Stimulated activated naive CD8-positive, alpha-beta T cell treated with anti-CD3 and anti-CD28 coated beads, Interleukin-15, Interleukin-2, amounts not matched to agents 100 U/mL and 50 U/mL, for 24 hours (primary cell): ENCODE measurements around the gene TRIM32.

Experiments used
- ATAC-seq: fragments of 150-1000 bp; cut with Tn5 transposase; one replicate; pipeline ENCODE4 v1.10.0; 2021
- DNase-seq: peaks from one replicate; pipeline ENCODE4 v3.0.0; 2021

TRIM32 gene

DNA sequence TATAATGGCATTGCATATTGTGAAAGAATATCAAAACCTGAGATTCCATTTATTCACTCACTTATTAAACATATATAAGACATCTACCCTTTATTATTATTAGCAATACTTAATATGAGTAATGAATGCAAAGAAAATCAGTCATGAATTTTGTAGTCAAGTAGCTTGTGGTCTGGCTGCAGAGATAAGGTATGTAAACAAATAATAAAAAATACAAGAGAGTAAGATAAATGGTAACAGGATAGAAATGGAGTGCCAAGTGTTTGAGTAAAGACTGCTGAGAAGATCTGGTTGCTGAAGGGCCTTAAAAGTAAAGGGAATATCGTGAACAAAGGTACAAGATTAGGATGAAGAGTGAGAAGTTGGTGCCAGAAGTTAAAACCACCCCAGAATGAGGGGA is 18.4 kb downstream of the TRIM32 start:
- no peak for DNase-seq

DNA sequence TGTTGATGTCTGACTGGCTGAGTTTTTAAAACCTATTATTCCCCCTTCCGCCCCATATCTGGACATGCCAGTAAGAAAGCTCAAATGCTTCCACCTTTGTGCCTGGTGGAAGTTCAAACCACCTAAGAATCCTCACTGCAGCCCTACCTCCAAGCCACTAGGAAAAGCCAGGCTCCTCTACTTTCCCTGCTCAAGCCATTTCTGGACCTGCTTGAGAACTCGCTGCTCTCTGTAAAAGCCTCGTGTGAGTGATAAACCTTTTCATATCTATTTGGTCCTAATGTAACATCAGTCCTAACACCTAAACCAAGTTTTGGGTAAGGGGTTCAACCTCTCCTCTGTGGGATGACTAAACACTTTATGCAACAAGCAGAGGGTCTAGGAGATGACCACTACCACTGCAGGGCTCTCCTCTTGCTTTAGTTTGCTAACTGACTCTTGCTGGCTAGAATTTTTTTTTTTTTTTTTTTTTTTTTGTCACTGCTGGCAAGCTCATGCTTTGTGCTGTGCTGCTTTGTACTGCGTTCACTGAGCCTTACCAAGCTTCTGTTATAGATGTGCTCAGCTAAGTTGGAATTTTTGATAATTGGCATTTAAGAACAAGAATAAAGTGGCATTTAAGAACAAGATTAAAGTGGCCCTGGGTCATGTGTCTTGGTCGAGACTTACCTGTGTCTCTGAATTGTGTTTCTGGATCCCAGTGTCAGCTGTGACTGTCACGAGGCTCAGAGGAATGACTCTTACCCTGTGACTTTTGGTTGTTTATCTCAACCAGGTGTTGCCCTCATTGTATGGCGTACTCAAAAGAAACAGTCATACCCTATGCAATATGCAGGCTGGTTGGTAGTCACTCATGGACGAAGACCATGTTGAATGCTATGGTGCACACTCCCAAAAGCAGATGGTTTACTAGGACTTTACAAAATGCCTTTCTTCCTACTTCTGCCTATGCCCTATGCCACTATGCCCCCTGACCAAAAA is 19.5 kb downstream of the TRIM32 start:
- ATAC-seq = no peak
- DNase-seq = no peak

More for the DNA sequence above, 18.4 kb downstream of the TRIM32 start:
- no peak for ATAC-seq

DNA sequence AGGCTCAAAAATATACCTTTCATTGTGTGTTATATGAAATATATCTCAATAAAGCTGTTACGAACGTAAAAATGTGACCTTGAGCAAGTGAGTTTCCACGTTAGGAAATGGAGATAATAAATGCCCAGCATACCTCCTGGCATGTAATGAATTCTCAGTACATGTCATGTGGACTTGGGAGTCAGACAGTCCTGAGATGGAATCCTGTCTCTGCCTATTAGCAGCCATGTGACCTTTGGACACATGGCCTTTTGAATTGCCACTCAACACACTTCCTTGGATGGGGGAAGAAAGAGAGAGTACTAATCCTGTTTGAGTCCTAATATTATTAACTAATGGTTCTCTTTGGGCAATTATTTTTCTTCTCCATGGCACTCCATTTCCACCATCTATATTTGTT is 25.7 kb downstream of the TRIM32 start:
- ATAC-seq = no peak
- no peak for DNase-seq

DNA sequence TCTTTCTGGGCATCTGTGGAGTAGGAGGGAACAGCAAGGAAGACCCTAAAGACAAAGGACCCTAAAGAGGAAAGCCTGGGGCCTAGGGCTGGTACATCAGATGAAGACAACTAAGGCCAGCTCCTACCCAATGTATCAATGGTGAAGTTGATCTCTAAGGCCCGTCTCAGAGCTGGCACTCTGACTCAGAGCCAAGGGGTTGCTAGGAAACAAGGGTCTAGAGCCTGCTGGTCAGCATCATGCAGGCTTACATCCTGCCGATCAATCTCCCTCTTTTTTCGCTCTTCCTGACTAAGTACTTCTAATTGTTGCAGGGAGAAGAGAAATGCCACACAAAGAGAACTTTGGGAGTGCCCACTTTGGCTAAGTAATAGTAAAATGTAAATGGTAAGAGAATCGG is 26.2 kb downstream of the TRIM32 start:
- no peak for DNase-seq
- ATAC-seq = no peak

DNA sequence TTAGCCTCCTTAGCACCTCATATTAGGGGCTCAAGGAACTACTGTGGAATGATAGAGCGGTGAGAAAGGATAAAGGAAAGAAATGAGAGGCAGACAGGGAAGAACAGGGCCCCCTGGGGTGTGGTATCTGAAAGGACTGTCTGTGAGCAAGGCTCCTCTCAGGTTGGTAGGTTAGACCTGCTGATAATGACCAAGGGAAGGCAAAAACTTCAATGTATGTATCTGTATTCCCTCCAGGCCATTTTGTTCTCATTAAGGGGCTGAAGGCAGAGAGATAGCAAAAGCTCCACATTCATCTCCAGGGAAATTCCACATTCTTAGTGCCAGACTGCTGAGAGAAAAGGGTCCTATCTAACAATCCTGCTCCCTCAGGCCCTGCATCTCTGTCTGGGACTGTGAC is 28.6 kb downstream of the TRIM32 start:
- DNase-seq (no peak), ATAC-seq (no peak)

DNA sequence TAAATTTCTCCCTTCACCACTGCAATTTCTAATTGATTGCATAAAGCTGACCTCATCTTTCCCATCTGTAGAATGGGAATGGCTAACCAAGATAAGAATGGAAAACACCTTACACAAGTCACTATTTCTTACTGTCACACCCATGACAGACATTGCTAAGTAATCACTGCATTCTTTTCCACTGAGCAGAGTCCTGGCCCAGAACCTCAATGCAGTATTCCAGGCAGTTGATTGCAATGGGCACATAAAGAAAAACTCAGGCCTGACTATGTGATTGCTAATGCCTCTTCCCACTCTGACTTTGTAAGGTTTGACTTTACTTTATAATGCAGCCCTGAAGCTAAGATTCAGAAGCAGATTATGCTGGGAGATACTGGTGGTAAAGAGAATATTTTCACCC is 29.3 kb downstream of the TRIM32 start:
- DNase-seq (no peak), ATAC-seq (no peak)

DNA sequence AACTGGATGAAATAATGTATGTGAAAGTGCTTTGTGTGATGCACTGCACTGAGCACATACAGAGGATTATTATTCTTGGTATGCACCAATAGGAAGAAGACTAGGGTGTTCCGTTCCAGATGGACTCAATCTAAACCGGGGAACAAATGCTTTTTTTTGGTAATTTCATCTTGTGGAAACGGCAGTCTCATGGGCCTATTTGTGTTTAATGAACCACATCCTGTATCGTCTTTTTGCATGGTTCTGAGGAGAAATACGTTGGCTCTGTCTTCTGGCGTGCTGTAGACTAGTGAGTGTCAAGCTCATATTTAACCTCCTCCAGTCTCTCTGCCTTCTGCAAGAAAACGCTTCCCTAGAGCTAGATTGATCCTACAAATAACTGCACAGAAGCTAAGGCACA is 30.0 kb downstream of the TRIM32 start:
- ATAC-seq (no peak), DNase-seq (no peak)

DNA sequence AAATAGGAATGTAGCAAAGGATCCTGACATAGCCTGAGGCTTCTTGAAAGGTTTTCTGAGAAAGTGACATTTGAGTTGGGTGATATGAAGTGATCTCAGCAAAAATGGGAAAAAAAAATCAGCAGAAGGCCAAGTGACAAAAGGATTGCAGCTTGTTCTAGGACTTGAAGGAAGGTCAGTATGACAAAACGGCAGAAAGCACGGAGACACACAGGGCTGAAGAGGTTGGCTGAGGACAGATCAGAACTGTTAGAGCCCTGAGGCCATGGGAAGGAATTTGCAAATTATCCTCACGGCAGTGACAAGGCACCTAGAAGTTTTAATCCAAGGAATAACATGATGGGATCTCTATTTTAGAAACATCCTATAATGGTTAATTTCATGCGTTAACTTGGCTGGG is 31.0 kb downstream of the TRIM32 start:
- no peak for ATAC-seq
- DNase-seq = no peak

DNA sequence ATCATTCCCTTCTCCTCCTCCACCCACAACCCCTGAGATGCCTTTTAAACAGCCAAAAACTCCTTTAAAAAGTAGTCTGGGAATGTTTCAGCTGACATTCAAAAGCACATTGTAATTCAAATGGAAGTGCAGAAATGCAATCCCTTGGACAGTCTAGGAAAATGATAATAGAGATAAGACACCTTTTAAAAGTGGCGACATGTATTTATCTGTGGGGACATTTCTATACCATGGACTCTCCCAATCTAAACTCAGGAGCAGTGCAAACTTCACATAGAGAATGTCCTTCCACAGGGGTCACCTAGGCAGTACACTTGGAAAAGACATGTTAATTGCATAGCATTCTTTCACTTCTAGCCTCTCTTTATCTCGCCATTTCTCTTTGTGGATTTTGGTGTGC is 33.0 kb downstream of the TRIM32 start:
- no peak for ATAC-seq
- DNase-seq = no peak

DNA sequence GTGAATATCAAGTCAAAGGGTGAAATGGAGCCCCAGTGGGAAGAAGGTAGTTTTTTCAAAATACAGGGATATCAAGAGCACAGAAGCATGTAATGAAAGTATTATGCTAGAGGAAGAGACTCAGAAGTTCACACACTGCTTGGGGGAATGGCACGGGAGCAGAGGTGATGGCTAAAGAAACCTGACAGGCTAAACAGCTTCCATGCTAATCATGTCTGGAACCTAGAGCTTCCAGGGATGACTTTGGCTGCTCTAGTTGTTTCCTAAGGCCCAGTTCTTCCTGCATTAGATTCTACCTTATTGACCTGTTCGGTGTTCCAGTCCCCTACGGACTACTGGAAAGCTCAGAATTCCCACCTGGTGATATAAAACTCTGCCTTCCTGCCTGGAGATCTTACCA is 34.3 kb downstream of the TRIM32 start:
- DNase-seq = no peak
- no peak for ATAC-seq

DNA sequence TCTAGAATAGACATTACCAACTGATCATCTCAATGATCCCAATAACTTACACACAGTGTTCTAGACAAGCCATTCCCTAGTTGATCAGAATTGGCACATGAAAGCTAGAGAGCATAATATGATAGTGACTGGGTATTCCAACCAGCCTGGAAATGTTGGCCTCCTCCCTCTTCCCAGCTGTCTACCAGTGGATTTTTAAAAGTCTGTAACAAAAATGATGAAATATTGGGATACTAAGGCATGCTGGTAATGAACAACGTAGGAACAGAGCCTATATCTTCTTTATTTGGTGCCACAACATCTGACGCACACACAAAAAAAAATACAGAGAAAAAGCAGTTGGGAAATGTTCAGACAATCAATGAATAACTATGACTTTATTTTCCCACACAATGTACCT is 34.8 kb downstream of the TRIM32 start:
- no peak for ATAC-seq
- DNase-seq = no peak

DNA sequence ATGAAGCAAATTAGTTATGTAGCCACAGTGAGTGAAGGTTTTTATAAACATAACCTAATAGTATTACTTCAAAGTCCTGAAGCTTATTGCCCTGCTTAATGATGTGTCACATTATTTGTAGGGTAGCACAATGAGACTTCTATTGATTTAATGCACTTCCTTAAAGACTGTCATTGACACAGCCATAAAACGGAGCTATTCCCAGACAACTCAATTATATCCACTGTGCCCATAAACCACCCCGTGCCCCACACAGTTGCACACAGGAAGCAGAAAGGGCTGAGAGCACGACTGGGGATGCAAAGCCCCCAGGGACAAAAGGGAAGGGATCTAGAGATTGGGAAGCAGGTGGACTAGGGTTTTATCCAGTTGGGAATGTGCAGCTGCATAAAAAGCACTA is 37.0 kb downstream of the TRIM32 start:
- no peak for ATAC-seq
- no peak for DNase-seq

DNA sequence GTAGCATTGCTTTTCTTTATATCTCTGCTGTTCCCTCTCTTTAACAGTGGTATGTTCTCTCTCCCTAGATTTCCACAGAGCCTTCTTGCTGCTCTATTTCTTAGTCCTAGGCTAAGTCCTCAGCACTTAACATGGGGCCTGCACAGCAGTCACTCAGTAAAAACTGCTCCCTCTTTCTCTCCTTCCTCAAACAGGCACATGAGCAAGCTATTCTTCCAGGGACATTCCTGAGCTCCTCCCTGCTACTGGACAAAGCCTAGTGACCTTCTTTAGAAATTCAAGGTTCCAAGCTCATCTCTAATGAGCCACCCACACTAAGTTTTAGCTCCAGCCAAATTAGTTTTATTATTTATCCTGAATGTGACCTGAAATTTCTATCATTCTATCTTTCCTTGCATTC is 39.5 kb downstream of the TRIM32 start:
- ATAC-seq = no peak
- DNase-seq = no peak

DNA sequence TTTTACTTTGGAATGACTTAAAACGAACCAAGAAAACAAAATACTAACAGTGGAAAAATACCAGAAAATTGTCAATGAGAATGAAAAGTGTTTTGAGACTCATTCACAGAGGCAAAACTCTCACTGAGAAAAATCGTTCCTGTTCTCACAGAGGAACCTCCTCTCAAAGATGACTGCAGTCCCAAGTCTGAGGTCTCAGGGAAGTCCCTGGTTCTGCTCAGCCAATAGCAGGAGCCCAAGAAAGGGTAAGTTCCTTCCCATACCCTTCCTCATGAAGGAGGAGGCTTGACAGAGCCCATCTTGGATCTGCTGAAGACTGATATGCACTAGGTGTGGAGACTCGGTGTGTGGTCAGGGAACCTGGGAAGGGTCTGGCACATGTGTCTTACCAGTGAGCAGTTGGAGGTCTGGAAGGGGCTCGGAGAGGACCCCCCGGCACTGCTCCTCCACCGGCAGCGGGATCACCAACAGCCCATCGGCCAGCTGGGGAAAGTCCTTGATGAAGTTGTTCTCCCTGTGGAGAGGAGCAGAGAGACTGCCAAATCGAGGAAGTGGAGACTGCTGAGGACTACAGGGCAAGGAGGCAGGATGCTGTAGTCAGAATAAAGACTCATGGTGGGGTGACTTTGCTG is 46.0 kb downstream of the TRIM32 start:
- no peak for DNase-seq
- ATAC-seq = no peak

DNA sequence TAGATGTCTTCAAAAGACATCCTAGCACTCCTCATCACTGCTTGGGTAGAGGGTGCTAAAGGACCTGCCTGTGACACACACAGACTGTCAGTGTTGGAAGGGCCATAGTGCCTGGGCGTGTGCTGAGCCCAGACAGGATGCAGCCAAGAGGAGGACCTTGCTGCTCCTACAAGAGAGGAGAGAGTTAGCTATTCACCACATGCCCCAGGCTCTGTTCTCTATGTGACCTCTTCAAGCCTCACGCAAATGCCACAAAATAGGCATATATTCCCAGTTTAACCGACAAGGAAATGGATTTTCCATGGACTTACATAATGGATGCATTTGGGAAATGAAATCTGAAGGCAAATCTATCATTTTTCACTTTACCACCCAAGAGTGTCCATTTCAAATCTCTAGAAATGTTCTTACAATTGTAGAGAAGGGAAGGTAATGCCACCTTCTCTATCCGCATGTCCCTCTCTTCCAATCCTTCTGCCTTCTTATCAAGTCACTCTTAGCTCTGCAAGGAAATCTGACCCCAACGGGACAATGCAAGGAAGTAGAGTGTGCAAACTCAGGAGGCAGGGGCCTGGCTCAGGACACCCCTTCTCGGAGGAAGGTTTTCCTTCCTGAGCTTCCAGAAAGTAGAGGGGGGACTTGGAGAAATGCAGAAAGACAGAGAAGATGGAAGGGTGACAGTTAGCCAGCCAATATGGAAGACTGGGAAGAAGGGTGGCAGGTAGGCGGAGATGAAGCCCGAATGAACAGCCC is 49.5 kb downstream of the TRIM32 start:
- DNase-seq (no peak), ATAC-seq (no peak)

DNA sequence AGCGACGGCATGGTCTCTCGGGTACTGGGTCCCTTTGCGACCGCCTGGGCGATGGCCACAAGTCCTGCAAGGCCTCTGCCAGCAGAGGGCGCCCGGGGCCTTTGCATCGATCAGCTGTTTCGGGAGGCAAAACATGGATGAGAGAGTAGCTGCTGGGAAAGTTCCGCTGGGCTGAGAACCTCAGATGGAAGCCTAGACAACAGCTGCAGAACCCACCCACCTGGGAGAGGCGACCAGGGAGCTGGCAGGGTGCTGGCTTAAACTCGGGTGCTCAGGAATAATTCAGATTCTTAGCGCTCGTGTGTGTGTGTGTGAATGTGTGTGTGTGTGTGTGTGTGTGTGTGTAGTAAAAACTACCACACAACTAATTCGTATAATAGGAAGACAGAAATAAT is 50.0 kb downstream of the TRIM32 start:
- ATAC-seq = no peak
- peak; percentile 78 for DNase-seq

DNA sequence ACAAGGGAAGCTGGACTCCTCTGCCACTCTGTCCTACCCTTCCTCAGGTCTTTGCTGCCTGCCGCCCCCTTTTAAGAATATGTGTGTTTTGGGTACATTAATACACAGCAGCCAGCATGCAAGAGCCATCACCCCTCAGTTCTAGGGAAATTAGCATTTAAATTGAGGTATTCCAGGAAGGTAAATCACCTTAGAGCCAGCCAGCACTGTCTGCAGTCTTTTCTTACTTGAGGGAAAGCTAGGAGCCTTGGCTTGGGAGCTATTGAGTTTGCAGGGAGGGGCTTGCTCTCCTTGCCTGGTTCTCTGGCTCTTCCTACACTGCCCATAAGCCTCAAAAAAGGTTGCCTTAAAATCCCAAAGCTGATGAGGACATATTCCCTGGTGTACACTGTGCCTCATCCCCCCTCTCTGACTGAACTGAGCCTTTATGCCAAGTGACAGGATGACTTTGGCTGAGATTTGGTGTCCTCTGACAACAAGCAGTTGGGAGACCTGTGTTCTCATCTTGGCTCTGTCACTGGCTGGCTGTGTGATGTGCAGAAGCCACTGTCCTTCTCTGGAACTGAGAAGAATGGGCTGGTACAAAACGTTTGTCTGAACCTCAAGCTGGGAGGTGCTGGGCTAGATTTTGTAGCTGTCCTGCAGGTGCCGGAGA is 54.1 kb downstream of the TRIM32 start:
- ATAC-seq = no peak
- DNase-seq = no peak

DNA sequence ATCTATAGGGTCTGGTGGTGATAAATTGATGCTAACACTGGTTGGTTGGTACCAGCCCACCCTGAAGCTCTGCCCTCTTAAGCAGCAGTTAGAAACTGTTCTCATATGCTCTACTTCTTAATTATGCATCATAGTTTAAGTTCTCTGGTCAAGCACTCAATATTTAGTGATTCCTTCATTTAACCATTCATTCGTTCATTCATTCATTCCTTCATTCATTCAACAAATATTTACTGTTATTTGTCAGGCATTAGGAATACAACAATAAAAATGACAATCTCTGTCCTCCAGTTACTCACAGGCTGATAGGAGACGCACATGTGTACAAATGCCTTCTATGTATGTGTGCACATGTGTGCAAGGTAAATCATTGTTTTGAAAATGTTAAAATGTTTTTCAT is 54.6 kb downstream of the TRIM32 start:
- ATAC-seq = no peak
- DNase-seq = no peak

DNA sequence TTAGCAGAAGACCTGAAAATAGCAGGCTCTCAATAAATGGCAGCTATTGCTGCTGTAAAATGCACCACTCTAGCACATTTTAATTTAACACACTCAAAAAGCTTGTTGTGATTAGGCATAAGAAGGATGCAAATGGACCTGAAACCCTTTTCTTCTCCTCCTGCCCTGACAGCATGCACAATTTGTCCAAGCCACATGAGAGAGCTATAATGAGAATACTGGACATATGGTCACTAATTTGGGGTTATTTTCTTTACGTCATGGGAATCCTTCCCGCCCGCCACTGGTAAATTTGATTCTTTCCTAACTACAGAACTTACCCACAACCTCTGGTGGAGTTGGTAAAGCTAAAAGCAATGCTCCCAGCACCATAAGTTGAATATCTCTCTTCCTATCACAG is 62.1 kb downstream of the TRIM32 start:
- no peak for ATAC-seq
- no peak for DNase-seq

DNA sequence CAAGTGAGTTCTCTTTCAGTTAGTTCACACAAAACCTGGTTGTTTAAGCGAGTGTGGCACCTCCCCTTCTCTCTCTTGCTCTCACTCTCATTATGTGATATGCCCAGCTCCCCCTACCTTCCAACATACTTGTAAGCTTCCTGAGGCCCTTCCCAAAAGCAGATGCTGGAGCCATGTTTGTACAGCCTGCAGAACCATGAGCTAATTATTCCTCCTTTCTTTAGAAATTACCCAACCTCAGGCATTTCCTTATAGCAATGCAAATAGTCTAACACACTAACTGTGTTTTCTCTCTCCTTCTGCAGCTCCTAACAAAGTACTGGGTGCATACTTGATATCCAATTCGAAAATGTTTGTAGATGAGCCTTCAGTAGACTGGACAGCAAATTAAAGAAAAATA is 62.7 kb downstream of the TRIM32 start:
- ATAC-seq (no peak), DNase-seq (no peak)

DNA sequence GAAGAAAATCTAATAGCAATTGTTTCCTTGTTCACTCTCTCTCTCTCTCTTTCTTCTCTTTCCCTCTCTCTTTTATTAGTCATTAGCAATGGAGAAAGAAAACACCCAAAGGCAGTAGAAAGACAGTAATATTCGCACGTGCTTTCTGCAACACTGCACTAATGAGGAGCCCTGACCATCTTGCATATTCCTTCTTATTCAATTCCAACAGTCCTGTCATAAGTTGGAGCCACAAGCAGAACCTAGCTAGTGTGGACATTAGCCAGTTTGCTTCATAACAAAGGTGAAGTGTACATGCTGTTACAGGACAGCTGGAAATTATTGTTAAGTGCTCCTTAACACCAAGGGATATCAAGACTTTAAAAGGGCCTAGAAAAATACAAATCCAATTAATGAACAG is 63.4 kb downstream of the TRIM32 start:
- DNase-seq (no peak), ATAC-seq (no peak)
